ENCODE results near the gene FBXL14.

The FBXL14 gene

GRCh38 chr12:1594261-1595025, at the start of gene FBXL14:
Gene FBXL14 (minus strand): TSS chr12:1594581. CDS start chr12:1594066, 515 bp downstream.
- DNase-seq: peak; percentile 85 to 88

GRCh38 chr12:1643905-1644533, 49.6 kb upstream of the FBXL14 start:
- DNase-seq: no peak

- no peak for DNase-seq
Measured at GRCh38 chr12:1643043-1643442, 48.7 kb upstream of the FBXL14 start.

- DNase-seq: no peak
Measured at GRCh38 chr12:1642513-1642912, 48.1 kb upstream of the FBXL14 start.

- DNase-seq: no peak
Measured at GRCh38 chr12:1640328-1641234, 46.2 kb upstream of the FBXL14 start.

GRCh38 chr12:1639538-1639937, 45.2 kb upstream of the FBXL14 start:
- DNase-seq: no peak

GRCh38 chr12:1638203-1638602, 43.8 kb upstream of the FBXL14 start:
- no peak for DNase-seq

- DNase-seq: no peak
Measured at GRCh38 chr12:1635301-1636095, 41.1 kb upstream of the FBXL14 start.

GRCh38 chr12:1634590-1635191, 40.3 kb upstream of the FBXL14 start:
- DNase-seq: peak; percentile 41 to 60

- no peak for DNase-seq
Measured at GRCh38 chr12:1634149-1634548, 39.8 kb upstream of the FBXL14 start.

- DNase-seq: no peak
Measured at GRCh38 chr12:1633459-1633858, 39.1 kb upstream of the FBXL14 start.

GRCh38 chr12:1632702-1633101, 38.3 kb upstream of the FBXL14 start:
- DNase-seq: no peak

GRCh38 chr12:1630827-1631591, 36.6 kb upstream of the FBXL14 start:
- DNase-seq: no peak

- DNase-seq: no peak
Measured at GRCh38 chr12:1630133-1630826, 35.9 kb upstream of the FBXL14 start.

GRCh38 chr12:1629338-1630132, 35.2 kb upstream of the FBXL14 start:
- no peak for DNase-seq

GRCh38 chr12:1628666-1629337, 34.4 kb upstream of the FBXL14 start, which contains the start of gene WNT5B:
Gene WNT5B (plus strand): TSS chr12:1629231. CDS start chr12:1631355, 2,124 bp downstream.
- no peak for DNase-seq

GRCh38 chr12:1622406-1622805, 28.0 kb upstream of the FBXL14 start:
- DNase-seq: no peak

- DNase-seq: no peak
Measured at GRCh38 chr12:1620092-1620491, 25.7 kb upstream of the FBXL14 start.

GRCh38 chr12:1619587-1619986, 25.2 kb upstream of the FBXL14 start:
- no peak for DNase-seq

Data from activated CD4-positive, alpha-beta T cell treated with anti-CD3 and anti-CD28 coated beads for 4 hours (primary cell).